ENCODE measurements around the gene CRYGS. TPM values are rescaled to one million over a fixed set of nuclear protein-coding genes. Genes with fewer than 3 reads are reported as not detected.

The CRYGS gene
- total and polyA plus RNA-seq, 11 donors: 0.18 to 2.7 (median 0.76) TPM; not detected in 1

DNA sequence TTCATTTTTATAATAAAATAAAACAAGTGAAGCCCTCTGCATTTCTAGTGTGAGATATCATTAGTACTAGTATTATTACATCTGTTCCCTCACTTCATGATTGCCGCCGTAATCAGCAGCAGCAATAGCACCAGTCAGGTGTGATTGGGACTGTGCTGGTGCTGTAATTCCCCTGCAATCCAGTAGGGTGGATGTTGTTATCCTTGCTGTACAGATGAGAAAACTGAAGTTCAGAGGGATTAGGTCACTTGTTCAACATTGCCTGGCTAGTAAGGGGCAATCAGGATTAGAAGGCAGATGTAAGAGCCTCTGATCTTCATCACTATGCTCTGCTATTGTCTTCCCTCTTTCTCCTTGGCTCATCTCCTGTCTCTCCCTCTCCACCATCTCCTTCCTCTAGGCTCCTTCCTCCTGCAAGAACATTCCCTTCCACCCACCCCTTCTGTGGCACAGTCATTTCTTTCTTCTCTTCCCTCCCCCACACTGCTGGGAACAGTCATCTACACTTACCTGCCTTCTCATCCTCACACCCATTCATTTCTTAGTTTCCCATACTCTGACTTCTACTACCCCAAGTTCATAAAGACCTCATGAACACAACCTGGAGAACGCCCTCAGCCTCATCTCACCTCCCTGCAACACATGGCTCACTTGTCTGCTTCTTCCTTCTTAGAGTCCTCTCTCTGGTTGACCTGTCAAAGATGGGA, 29.7 kb downstream of the CRYGS start:
- peaks cover 0 to 7% (median 0%) of the 10 kb centered on the region in 12 donors for H3K4me1 ChIP-seq
- H3K27ac ChIP-seq: no peak overlapping the region
- H3K9me3 ChIP-seq: no peaks in the 10 kb centered on the region
- H3K27me3 ChIP-seq: peaks cover 0 to 16% (median 0%) of the 10 kb centered on the region in 9 donors
- WGBS, 4 donors: 74 to 79% (median 77%) methylated on average over 3 of the region's 3 CpGs
- intact Hi-C loops (cut with DNase I): no loop called here
- H3K36me3 ChIP-seq: no peaks in the 10 kb centered on the region
- no peak overlapping the region for H3K4me3 ChIP-seq
- TF ChIP-seq, protein P1, sequence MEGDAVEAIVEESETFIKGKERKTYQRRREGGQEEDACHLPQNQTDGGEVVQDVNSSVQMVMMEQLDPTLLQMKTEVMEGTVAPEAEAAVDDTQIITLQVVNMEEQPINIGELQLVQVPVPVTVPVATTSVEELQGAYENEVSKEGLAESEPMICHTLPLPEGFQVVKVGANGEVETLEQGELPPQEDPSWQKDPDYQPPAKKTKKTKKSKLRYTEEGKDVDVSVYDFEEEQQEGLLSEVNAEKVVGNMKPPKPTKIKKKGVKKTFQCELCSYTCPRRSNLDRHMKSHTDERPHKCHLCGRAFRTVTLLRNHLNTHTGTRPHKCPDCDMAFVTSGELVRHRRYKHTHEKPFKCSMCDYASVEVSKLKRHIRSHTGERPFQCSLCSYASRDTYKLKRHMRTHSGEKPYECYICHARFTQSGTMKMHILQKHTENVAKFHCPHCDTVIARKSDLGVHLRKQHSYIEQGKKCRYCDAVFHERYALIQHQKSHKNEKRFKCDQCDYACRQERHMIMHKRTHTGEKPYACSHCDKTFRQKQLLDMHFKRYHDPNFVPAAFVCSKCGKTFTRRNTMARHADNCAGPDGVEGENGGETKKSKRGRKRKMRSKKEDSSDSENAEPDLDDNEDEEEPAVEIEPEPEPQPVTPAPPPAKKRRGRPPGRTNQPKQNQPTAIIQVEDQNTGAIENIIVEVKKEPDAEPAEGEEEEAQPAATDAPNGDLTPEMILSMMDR (IDR thresholded peaks at IDR 0.05): peak in 7 of 12 donors; percentile 6 to 43 (median 23)
- no peak for TF ChIP-seq POLR2A (IDR thresholded peaks at IDR 0.05)
- ATAC-seq: no peak
- no peak for DNase-seq

DNA sequence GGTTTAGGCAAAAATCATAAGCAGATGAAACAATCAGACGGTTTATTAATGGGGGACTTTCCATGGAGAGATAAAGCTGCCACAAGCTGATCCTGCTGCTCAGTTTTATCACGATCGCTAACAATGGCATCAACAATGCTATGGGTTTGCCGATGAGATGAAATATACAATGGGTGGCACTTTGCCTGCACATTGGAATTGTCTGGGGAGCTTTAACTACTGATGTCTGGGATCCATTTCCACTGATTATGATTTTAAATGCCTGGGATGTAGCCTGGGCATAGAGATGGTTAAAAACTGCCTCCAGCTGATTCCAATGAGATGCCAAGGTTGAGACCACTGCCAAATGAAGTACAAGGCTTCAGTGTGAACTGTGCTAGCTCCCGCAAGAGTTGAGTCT, 30.8 kb downstream of the CRYGS start:
- peaks cover 0 to 7% (median 0%) of the 10 kb centered on the region in 12 donors for H3K4me1 ChIP-seq
- H3K36me3 ChIP-seq: no peaks in the 10 kb centered on the region
- no peak overlapping the region for H3K27ac ChIP-seq
- H3K4me3 ChIP-seq: no peak overlapping the region
- H3K27me3 ChIP-seq: peaks cover 0 to 10% (median 0%) of the 10 kb centered on the region in 9 donors
- DNase-seq: no peak
- TF ChIP-seq, protein P1 (IDR thresholded peaks at IDR 0.05): no peak
- TF ChIP-seq POLR2A (IDR thresholded peaks at IDR 0.05): no peak
- 58 to 63% (median 61%) methylated on average over 5 of the region's 5 CpGs for WGBS, 4 donors
- intact Hi-C loops (cut with DNase I): no loop called here
- H3K9me3 ChIP-seq: no peaks in the 10 kb centered on the region
- no peak for ATAC-seq

GRCh38 chr3:186512570-186513302, 31.4 kb downstream of the CRYGS start:
- Histone ChIP-seq H3K4me3 (no peak overlapping the region), H3K36me3 (no peaks in the 10 kb centered on the region), H3K27me3 (peaks cover 0 to 10% (median 0%) of the 10 kb centered on the region in 9 donors), H3K4me1 (peaks cover 0 to 7% (median 0%) of the 10 kb centered on the region in 12 donors), H3K9me3 (no peaks in the 10 kb centered on the region), H3K27ac (no peak overlapping the region)
- 56 to 63% (median 58%) methylated on average over 8 to 9 of the region's 9 CpGs for WGBS, 4 donors
- TF ChIP-seq POLR2A (IDR thresholded peaks at IDR 0.05): no peak
- TF ChIP-seq, protein P1 (IDR thresholded peaks at IDR 0.05): no peak
- no peak for DNase-seq
- no peak for ATAC-seq
- intact Hi-C loops (cut with DNase I): no loop called here

DNA sequence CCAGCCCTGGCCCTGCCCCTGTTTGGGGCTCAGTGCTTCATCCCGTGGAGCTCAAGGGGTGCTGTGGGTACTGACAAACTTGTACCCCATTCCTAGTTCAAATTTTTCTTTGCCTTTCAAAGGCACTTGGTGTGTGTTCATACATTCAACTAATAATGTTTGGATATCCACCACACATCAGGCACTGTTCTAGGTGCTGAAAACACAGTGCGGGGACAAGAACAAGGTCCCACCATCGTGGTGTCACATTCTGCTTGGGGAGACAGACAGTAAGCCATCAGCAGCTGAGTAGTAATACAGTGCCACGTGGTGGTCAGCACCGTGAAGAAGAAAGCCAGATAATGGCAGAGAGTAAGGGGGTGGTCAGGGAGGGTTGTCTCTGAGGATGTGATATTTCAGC, 32.5 kb downstream of the CRYGS start:
- Histone ChIP-seq H3K36me3 (no peaks in the 10 kb centered on the region), H3K4me1 (peaks cover 0 to 7% (median 0%) of the 10 kb centered on the region in 12 donors), H3K4me3 (no peak overlapping the region), H3K9me3 (no peaks in the 10 kb centered on the region), H3K27me3 (peaks cover 0 to 10% (median 0%) of the 10 kb centered on the region in 9 donors), H3K27ac (no peak overlapping the region)
- no peak for TF ChIP-seq POLR2A (IDR thresholded peaks at IDR 0.05)
- TF ChIP-seq, protein P1 (IDR thresholded peaks at IDR 0.05): no peak
- DNase-seq (no peak), ATAC-seq (no peak)
- intact Hi-C loops (cut with DNase I): no loop called here
- WGBS, 4 donors: 56 to 65% (median 62%) methylated on average over 5 of the region's 5 CpGs

Measured in heart left ventricle (tissue), 16 donors.